HG03520 (cell line): Measurements from ENCODE around the gene EVL.

ENCODE experiments used
- ATAC-seq: cut with Tn5 transposase; IDR thresholded peaks from one replicate; pipeline ENCODE4 v1.9.1; 2021; ENCODE audit warnings: mild to moderate bottlenecking, moderate library complexity; ENCODE audit not compliant: unreplicated experiment

EVL gene

DNA sequence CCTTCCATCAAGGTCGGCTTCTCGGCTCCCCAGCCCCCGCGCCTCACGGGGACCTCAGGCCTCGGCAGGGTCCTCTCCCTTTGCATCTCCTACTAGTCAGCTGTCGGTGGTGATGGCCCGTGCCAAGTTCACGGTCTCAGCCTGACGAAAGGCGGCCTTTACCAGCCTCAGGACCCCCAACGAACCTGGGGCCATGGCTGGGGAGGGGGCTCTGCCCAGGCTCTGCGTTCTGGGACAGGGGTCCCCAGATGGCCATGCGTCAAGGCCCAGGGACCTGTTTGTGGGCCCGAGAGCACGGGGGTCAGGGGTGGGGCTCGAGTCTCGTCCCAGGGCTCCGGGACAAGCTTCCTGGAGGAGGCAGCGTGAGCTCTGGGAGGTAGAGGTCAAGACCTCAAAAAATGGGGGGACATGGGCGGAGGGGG, 127.0 kb downstream of the EVL start:
- ATAC-seq = no peak

DNA sequence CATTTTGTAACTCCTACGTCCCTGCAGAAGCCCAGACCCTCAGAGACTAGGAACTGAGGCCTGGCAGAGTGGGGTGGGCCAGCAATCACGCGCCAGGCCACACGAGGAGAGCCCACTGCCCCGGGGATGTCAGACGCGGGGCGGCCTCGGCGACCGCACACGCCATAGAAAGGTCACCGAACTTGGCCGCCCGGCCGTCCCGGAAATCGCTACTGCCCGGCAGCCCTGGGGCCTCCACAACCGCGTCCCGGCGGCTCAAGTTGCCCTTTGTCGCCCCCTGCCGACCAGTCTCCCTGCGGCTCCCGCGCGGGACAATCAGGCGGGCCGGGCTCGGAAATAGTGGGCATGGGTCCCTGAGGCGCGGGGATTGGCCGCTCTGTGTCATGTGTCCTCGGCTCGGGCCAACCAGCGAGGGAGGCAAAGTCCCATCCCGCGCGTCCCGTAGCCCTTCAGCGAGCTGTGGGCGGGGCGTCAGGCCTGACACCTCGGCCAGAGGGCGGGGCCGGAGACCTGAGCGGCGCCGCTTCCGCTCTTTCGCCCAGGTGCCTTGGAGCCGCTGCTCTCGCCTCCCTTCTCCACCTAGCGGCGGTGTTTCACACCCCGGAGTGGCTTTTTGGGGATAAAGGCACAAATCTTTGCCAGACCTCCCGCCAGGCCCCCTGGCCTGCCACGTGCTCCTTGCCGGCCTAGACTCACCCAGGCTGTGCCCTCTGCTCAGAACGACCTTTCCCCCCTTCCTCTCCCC, 127.6 kb downstream of the EVL start:
- ATAC-seq = peak; percentile 99
